GM19238 (cell line): ENCODE data around the gene RASSF6.
"Not testable (repeated sequence)": the region's sequence is repeated elsewhere in the genome, so short reads cannot be mapped to it uniquely, and the experiment has no call there.

Source experiments
- DNase-seq: peaks from one replicate; pipeline ENCODE4 v3.0.0; 2011; ENCODE audit warnings: low spot score; ENCODE audit not compliant: insufficient read length

Gene RASSF6

DNA sequence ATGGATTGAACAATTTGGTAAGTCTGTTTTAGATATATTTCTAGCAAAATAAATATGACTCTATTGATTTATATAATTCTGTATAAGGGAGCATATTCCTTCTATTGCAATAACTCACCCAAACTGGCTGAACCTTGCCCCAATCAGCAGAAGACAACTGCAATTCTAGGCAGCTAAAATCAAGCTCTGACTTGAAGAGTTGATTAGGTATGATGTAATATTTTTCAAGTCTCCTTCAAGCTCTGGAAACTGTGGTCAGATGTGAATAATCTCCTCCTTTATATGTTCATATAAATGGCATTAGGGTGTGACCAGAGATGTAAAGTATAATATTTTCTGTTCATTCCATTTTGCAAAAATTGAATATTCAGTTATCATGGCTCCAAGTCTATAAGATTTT, 8.2 kb downstream of the RASSF6 start:
- DNase-seq = no peak

DNA sequence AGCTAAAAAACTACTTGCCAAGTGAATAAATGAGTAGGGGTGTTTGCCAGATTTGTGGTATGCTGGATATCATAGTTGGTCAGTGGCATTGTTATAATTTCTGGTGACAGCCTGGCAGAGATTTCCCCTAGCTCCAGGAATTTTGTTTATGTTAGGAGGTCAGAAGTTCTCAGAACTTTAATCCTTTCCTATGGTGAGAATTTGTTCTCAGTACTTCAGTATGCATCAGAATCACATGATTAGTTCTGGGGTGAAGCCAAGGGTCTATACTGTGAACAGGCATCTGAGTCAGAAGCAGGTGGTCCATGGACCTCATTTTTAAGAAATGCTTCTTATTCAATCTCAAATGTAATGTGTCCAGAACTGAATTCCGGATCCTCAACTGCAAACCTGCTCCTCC, 10.5 kb downstream of the RASSF6 start:
- no peak for DNase-seq

DNA sequence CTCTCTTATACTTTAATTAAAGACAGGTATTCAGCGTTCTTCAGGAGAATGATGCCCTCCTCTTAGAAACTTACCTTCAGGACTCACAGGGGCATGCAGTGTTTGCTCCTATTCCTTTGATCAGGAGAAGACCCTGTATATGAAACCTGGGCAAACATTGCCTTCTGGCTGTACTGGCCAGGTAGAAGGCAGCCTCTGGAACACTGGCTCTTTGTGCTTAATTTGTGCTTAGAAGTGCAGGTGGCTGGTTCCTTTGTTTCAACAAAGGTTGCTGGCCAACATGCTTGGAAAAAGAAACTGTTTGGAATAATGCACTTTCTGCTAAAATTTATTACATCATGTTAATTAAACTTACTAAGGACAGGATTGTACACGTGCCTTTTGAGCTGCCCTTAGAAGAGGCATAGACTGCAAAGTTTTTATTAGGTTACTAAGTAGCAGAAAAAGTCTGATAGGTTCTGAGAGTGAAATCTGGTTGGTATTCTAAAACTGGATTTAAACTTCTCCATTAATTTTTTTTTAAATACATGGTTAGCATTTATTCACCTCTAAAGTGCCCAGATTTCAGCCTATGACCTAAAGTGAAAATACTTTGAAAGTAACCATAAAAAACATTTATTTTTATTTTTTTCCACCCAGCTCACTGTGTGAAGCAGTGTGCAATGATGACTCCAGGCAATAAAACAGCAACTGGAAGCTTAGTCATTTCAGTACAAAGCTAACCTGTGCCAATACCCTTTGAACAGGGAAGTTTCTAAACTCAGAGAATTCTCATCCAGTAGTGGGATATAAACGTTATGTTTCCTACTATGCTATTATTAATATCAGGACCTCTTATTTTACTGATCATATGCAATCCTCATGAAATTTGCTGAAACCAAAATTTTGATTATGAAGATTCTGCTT, 11.3 kb downstream of the RASSF6 start:
- no peak for DNase-seq

DNA sequence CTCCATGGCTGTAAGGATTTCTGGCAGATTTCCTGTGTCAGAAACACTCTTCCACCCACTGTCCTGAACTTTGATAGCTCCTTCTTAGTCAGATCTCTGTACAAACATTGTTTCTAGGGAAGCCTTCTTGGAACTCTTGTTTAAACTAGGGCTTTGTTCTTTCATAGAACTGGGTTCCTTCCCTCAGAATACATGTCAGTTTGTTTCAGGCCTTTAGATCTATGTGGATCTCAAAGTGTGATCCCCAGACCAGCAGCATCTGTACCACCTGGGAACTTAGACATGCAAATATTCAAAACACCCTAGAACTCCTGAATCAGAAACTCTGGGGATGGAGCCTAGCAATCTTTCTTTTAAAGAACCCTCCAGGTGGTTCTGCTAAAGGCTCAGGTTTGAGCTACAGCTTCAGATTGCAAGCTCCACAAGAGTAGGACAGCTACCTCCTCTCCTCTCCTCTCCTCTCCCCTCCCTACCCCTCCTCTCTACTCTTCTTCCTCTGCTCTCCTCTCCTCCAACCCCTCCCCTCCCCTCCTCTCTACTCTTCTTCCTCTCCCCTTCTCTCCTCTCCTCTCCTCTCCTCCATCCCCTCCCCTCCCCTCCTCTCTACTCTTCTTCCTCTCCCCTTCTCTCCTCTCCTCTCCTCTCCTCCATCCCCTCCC, 12.7 kb downstream of the RASSF6 start:
- no peak for DNase-seq

DNA sequence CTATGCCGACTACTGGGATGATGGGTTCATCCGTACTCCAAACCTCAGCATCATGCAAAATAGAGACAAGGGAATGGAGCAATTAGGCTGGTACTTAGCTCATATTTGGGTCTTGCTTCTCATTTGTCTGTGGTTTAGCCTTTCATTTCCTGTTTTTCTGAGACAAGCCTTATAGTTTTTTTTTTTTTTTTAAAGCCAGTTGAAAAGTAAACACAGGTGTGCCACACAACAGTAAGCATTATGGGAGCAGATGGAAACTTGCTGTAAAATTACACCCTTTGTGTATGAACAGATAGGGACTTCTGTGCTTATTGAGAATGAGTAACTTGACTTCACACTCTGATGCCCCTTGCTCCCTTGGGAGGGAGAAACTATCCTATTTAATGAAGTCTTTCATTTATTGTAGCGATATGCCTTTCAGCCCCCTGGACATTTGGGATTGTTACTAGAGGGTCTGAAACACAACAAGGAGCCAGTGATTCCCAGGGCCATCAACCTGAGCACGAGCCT, 13.7 kb downstream of the RASSF6 start:
- no peak for DNase-seq

DNA sequence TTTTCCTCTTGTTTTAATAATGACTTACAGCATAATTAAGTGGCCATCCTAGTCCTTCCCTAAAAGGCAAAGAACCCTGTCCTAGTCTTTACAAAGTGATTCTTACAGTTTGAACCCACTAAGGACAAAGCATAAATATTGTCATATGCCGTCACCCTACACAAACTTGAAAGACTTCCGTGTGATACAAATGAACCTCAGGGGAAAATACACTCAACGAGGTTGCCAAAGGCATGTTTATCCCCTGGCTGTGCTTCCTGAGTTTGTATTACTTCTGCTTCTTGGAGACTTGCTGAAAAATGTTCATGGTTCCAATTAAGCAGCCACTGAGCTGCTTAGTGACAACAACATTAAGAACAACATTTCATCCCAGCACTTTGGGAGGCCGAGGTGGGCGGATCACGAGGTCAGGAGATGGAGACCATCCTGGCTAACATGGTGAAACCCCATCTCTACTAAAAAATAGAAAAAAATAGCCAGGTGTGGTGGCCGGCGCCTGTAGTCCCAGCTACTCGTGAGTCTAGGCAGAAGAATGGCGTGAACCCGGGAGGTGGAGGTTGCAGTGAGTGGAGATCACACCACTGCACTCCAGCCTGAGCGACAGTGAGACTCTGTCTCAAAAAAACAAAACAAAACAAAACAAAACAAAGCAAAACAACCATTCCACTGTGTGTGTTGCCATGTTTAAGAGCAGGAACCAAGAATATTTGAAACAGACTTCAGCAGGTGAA, 16.2 kb downstream of the RASSF6 start:
- no peak for DNase-seq

DNA sequence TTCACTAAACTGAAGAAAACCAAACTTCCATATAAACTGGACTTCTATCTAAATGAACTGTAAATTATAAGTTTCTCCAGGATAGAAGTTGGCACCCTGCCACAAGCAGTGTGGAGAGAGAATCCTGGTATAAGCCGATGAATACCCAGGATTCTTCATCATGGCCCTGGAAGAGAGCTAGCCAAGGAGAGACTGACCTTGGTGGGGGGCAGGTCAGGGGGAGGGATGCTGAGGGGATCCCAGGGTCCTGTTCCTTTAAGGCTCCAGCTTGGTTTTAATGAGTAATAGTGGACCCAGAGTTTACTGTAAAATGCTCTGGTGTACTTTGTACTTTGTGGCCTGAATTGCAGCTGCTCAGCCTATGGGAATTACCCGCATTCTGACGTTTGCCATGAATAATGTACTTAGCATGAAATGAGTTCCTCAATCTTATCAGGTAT, 16.9 kb downstream of the RASSF6 start:
- no peak for DNase-seq

DNA sequence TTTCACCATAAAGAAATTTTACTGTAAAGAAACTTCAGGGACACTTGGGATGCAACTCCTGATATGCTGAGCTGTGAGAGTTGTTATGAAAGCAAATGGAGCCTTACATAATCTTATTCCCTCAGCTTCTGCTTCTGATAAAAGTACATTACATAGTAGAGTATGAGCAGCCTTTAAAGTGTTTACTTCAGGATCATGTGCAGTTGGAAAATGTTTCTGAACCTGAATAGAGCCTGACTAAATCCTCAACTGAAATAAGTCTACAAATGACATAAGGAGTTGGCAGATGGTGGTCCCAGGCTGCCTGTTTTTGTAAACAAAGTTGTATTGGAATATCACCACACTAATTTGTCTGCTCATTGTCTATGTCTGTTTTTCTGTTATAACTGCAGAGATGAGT, 19.3 kb downstream of the RASSF6 start:
- no peak for DNase-seq

DNA sequence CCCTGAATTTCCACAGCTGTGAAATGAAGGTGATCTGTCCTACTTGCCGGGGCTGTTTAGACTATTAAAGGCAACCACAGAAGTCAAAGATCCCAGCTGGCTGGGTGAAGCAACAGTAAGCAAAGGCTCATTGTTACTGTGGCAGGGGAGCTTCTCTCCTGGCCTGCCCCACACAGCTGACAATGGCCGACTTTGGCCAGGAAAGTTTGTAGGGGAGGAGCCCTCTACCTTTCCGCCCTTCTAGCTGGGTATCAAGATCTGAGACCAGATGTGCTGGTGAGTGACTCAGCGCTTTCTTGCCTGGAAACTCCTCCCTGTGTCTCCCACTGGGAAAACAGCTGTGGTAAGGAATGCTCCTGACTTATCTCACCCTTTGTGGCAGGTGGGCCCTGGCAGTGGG, 21.1 kb downstream of the RASSF6 start:
- DNase-seq = no peak

DNA sequence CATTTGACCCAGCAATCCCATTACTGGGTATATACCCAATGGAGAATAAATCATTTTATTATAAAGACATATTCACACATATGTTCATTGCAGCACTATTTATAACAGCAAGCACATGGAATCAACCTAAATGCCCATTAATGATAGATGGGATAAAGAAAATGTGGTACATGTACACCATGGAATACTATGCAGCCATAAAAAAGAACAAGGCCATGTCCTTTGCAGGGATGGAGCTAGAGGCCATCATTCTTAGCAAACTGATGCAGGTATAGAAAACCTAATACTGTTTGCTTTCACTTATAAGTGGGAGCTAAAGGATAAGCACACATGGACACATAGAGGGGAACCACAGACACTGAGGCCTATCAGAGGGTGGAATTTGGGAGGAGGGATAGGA, 22.6 kb downstream of the RASSF6 start:
- DNase-seq = no peak

DNA sequence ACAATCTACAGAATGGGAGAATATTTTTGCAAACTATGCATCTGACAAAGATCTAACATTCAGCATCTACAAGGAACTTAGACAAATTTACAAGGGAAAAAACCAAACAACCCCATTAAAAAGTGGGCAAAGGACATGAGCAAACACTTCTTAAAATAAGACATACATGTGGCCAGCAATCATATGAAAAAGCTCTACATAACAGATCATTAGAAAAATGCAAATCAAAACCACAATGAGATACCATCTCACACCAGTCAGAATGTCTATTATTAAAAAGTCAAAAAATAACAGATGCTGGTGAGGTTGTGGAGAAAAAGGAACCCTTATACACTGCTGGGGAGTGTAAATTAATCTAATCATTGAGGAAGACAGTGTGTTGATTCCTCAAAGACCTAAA, 23.1 kb downstream of the RASSF6 start:
- DNase-seq = not testable (repeated sequence)

DNA sequence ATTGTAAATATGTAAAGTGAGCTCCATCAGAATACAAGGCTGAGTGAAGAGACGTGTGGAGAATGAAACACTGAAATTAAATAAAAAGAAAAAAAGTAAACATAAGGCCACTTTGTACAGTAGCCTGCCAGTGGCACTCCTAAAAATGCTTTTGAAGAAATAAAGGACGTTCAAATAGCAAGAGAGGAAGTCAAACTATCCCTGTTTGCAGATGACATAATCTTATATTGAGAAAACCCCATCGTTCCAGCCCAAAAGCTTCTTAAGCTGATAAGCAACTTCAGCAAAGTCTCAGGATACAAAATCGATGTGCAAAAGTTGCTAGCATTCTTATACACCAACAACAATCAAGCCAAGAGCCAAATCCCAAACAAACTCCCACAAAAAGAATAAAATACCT, 24.2 kb downstream of the RASSF6 start:
- no peak for DNase-seq

DNA sequence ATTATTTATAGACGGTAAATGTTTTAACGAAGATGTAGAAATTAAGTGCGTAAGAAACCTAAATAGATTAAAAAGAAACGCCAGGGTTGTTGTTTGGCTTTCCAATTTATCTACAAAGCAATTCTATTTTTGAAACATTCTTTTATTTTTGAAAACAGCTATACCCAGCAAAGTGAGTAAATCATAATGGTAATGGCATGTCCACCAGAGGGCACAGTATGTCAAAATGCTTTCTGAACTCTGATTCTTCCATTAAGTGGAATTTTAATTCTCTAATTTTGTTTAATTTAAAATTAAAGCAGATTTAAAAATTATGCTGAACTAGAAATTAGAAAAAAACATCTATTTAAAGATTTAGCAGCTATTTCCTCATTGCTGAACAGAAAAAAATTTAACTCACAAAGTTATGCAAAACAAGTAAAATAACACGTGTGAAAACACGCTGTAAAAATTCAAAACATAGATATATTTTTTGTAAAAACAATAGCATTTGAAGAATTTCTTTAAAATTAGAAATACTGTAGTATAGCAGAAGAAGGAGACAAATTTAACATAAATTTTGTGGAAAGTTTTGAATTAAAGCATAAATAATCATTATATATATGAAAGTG, 26.5 kb downstream of the RASSF6 start:
- DNase-seq = no peak

DNA sequence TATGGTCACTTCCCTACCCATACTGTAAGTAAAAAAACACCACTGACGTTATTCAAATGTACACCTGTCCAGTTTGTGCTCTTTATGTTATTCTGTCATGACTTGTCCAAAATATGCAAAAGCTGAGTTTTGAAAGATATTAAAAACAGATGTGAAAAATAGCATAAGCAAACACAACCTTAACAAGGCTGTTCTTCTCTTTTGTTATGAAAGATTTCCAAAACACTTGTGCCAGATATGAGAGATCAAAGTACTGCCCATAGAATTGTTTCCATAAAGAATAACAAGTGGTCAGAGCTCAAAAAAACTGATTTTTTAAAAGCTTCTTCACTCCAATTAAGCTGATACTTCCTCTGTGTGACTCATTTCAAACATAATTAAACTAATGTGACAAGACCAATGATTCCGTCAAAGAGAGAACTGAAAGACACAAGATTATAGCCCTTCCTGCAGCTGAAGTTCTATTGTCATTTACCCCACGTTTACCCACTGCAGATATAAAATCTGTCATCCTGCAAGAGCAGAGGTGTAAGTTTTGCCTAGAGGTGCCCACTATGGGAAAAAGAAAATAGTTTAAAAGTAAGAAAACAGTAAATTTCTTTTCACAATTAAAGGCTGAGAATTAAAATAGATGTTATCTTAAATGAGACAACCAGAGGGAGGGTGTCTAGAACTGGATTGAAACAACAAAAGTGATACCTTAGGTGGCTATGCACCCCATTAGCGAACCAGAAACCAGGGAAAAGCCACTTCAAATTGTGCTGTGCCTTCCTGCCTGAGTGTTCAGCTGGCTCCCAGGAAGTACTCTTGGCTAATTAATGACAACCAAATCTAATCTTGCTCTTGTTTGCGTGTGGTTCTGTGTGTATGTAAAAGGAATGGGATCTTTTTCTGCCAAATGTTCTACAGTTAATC, 30.1 kb downstream of the RASSF6 start:
- no peak for DNase-seq

DNA sequence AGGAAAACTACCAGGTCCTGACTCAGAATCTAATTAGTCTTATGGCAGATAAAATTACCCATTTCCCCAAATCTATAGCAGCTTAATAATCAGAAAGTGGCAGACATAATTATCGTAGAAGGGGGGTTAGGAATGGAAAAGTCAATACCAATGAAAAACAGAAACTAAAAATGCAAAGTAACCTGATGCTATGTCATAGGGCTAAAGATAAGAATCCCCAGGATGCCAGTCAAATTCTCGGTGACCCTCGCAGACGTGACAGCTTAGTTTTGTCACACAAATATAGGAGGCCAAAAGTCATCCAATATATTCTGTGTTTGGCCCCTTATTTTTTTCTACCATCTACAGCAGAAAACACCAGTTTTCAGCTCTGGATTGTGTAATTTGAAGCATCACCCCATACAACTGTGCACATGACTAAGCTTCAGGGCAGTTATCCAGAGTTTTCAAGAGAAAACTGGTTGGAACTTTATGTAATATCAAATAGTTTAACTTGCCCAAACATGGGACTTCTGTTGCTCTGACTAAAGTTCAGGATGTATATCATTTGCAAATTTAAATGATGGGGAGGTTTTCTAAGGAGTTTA, 30.9 kb downstream of the RASSF6 start:
- no peak for DNase-seq

DNA sequence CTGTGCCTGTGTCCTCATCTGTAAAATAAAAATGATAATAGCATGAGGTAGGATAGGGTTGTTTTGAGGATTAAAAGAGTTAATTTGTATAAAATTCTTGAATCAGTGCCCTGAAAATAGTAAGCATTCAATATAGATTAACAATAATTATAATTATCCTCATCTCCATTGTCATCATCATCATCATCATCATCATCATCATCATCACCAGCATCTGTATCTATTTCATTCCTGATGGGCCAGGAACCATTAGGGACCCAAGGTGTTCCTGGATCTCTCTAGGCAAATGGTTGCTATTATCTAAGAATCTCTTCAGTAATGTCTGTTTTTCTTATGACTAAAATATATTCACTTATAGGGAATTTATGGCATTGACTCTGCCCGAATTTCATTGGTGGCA, 31.6 kb downstream of the RASSF6 start:
- DNase-seq = no peak

DNA sequence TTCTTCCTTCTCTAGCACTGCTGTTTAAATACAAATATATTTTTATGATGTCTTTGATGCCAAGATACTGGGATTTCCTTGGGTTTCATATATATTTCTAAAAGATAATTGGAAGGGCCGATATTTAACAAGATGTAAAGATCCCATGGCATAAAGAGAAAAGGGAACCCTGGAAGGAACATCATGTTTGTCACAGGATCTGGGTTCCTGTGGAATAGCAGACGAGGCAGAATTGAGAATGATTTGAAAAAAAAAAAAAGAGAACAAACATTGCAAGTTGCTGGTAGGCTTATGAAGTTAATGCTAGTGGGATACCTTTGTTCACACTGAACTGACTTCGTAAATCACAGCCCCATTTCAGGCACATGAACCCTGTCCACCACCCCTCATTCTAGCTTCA, 33.6 kb downstream of the RASSF6 start:
- DNase-seq = no peak

DNA sequence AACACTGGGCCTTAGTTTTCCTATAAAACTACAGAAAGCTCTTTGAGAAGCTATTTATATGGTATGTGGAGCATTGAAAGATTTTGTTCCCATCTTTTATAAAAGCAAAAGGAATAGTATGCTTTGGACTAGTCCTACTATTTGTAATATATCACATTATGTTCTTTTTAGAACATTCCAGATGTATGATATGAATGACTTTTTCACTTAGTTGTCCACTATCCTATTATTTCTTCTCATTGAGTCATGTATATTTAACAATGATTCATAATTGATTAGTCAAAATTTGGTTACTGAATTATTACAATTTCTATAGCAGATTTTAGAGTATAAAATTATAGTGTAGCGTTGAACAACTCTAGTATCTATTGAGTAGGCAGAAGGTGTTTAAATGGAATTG, 34.2 kb downstream of the RASSF6 start:
- no peak for DNase-seq

DNA sequence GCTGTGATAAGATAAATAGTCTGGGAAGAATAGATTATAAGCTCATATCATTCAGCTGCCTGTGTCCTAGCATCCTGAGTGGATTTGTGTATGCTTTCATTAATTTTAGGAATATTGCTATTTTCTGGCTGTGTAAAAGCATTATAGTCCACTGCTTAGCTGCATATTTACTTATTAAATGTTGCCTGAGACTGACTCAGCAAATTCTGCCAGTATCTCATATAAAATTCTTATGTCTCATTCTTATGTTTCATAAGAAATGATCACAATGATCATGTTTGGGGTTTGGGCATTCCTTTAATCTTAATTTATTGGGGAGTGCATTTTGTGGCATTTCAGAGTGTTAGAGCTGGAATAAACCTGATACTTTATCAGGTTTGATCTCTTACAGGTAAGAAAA, 34.9 kb downstream of the RASSF6 start:
- DNase-seq = no peak

DNA sequence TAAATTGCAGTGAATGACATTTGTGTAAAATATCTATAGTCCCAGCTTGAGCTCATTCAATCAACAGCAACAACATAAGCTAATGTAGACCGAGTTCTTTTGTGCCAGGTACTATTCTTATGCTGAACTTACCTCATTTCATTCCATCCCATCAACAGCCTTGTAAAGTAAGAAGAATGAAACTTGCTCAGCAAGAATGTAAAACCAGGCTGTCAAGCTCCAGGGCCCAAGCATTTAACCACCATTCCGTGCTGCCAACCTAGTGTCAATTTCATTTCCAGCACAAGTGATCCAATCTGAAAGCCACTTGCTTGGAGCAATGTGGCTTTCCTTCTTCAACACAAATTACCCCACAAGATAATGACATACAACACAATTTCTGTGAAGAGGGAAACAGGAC, 36.6 kb downstream of the RASSF6 start:
- no peak for DNase-seq
